Breast epithelium (tissue), 3 donors: ENCODE data around the gene HEPN1.

Source experiments
- CTCF ChIP-seq, 3 donors: fragments of 450-650 bp; IDR thresholded peaks; one replicate each; pipeline ENCODE4 v1.5.1; 2016 to 2017; ENCODE audit warnings: antibody characterized with exemption in 3 of 3, mild to moderate bottlenecking in 3 of 3, moderate library complexity in 3 of 3
- POLR2A ChIP-seq: fragments of 450-650 bp; IDR thresholded peaks from one replicate; pipeline ENCODE4 v1.6.1; 2016; ENCODE audit warnings: antibody characterized with exemption, mild to moderate bottlenecking, moderate library complexity
- POLR2AphosphoS5 ChIP-seq, 3 donors: sonication (generic); formaldehyde crosslinking; IDR thresholded peaks; one replicate each; pipeline ENCODE4 v1.6.1; 2017; ENCODE audit warnings: antibody characterized with exemption in 3 of 3

DNA sequence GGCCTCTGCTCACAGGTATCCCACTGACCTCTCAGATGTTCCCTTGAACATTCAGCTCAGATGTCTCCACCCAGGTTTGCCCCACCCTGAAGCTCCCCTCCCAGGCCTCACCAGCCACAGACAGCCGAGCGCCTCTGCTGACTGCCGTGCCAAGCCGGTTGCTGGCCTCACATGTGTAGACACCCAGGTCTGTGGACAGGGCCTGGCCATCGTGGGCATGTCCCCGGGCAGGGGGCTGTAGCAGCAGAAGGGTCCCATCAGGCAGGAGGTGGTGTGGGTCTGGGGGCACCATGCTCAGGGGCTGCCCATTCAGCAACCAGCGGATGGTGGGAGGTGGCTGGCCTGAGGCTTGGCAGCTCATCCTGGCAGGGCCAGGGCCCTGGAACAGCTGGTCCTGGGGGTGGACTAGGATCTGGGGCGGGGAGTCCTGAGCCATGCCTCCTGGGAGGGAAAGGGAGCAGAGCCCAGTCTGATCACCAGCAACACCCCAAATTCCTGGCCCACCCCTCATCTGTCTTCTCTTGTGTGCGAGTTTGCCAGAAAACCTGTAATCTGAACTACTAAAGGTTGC lies 22.1 kb upstream of the HEPN1 start:
- TF ChIP-seq CTCF (IDR thresholded peaks at IDR 0.05) (no peak), POLR2A (no peak), POLR2AphosphoS5 (IDR thresholded peaks at IDR 0.05) (no peak)
